Measurements from ENCODE around the gene DCAF8L1.
"Not testable (repeated sequence)": the region's sequence is repeated elsewhere in the genome, so short reads cannot be mapped to it uniquely, and the experiment has no call there.

Gene DCAF8L1

DNA sequence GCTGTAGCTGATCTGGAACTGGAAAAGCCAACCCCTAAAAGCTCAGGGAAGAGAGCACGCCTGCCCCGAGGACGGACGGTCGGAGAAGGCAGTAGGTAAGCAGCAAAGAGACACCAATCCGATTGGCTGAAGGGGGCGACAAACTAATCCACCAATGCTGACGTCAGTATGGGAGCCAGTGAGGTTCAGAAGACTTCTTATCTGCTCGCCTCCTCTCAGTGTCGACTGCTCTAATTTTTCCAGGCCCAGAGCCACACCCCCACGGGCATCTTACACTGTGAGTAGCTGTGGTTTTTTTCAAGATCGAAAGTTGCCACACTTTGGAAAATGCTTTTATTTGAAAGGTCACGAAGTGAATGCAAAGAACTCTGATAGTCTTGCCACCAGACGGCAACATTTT lies at the start of gene DCAF8L1:
TSS of gene DCAF8L1 (minus strand) at position 101 of the 400 bp plus-strand sequence. CDS start 115 bp downstream, outside the sequence.
- no peak for DNase-seq

DNA sequence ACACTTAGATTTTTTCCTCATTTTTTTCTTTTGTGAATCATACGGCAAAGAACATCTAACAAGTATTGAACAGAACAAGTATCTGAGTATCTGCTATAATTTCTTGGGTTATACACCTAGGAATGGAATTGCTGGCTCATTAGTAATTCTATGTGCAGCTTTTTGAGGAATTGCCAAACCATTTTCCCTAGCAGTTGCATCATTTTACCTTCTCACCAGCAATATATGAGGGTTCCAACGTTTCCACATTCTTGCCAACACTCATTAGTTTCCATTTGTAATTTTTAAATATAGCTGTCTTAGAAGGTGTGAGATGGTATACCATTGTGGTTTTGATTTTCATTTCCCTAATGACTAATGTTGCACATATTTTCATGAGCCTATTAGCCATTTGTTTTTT lies 41.1 kb upstream of the DCAF8L1 start:
- no peak for DNase-seq

DNA sequence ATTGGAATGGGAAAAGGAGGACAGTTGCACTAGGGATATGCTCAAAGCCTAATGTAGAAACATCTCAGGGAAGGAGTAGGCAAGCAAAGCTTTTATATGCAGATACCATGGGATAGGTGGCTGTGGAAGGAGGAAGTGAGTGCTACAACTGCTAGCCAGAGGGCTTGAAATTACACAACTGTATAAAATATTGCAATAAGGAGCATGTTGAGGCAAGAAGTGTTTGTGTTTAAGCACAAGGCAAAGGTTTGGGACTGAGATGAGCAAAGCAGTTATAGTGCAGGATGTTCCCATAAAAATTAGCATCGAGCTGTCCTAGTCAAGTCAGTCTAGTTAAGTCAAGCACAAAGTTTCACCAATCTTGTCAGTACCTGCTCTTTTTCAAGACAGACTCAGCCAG lies 35.6 kb upstream of the DCAF8L1 start:
- DNase-seq: no peak

DNA sequence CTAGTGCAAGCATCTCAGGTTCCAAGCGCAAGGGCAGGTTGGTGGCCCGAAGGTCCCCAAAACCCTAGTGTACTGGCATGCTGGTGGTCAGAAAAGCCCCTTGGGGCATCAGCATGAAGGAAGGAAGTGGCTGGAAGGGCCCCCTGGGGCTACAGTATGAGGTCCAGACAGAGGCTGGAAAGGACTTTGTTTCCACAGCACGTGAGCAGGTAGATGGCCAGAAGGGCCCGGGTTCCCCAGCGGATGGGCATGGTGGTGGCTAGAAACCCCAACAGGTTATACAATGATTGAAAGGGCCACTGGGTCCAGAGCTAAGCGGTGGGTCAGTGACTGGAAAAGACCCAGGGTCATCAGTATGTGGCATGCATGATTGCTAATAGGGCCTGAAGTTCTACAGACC lies 34.7 kb upstream of the DCAF8L1 start:
- DNase-seq: no peak

DNA sequence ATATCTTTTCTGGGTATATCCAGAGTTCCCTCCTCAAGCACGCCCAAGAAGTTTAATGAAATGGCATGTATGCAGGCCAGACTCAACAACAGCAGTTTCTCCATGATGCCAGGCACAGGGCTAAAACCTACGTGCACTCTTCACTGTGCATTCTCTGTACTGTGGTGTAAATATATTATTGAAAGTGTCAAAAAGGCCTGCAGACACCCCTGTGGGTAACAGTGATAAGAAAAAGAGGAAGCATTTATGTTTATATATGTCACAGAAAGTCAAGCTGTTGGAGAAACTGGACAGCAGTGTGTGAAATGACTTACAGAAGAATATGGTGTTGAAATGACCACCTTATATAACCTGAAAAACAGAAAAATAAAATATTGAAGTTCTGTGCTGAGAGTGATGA lies 29.6 kb upstream of the DCAF8L1 start:
- DNase-seq: no peak

DNA sequence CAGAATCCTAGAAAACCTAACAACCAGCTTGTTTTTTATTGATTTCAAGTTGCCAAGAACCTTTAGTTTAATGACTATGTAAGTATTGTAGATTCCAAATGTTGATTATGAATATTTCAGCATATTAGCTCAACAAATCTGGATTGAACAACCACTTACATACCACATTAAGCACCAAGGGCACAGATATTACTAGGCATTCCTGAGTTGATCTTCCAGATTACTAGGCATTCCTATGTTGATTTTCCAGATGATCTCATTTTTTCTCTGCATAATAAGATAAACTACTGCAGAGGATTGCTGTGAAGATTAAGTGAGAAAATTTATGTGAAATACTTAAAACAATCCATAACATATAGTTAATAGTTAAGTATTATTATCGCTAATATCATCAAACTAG lies 17.4 kb upstream of the DCAF8L1 start:
- no peak for DNase-seq

DNA sequence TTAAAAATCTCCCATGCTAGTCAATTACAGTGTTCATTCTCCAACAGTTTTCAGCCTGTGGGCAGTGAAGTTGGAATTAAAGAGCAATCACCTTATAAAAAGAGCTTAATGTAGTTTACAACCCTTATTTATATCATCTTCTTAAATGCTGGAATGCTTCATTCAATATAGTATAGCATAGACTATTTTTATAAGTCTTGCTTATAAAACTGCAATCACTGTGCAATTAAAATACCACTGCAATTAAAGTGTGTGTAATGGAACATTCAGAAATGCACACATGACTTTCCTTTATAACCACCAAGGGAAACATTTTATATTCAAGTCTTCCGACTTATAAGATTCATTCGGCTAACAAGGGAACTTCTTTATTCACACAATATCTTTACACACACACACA lies 16.4 kb upstream of the DCAF8L1 start:
- DNase-seq: no peak

DNA sequence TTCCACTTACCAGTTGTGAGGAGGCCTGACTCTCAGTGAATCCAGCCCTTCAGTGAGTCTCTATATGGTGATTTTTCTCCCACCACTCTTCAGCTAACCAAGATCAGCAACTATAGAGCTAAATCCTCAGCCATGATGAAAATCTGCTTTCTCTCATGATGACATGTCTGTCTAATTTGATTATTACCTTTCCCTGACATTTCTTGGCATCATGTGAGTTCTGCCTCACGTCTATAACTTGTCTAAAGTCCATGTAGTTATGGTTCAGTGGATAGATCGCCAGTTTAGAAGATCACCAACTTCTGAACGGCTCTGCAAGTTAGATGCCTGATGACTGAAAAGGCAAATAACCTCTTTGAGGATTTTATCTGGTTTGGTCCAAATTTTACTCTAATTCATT lies 14.9 kb upstream of the DCAF8L1 start:
- DNase-seq: no peak

DNA sequence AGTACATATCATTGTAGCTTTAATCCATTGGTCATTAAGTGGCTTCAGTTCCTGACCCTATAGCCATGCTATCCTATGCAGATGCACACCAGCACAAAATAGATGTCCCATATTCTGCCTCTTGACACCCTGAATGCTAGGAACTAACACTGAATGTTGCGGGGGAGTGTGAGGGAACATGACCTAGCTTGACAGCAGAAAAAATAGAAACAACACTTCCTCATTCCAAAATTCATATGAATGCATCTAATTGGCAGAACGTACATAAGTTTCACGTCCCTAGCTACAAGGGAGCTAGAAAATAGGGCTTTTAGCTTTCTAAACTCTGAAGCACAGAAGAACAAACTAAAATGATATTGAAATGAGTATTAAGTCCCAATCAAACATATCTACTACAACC lies 14.4 kb upstream of the DCAF8L1 start:
- no peak for DNase-seq

DNA sequence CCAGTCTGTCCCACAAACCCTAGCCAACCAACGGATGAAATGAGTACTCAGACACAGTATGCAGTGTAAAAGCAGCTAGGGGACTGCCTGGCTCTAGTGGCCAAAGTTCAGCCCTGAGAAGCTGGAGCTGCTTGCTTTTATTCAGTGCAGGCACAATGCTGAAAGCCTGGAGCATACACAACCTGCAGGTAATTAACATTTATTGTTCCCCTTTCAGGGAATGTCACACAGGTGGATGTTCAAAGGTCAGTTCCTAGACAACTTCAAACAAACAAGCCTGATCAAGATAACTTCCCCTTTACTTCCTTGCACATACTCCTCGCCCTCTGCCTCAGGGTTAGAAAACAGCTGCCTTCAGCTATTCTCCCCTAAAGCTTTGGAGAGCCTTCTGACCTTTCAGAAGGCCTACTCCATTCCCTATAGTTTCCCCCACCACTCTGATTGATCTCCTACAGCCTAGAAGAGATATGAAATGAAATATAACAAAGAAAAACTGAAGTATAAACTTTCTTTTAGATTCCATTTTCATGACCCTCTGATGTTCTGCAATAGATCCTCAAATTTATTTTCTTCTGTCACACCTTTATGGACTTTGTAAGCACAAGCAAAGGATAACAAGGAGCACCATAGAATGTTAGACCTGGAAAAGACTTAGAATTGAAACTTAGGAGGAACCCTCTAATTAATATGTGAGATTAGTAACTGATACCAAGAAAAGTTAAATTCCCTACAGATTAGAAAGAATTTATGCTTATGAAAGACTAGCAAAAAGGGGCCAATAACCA lies 6.8 kb upstream of the DCAF8L1 start:
- DNase-seq: no peak

DNA sequence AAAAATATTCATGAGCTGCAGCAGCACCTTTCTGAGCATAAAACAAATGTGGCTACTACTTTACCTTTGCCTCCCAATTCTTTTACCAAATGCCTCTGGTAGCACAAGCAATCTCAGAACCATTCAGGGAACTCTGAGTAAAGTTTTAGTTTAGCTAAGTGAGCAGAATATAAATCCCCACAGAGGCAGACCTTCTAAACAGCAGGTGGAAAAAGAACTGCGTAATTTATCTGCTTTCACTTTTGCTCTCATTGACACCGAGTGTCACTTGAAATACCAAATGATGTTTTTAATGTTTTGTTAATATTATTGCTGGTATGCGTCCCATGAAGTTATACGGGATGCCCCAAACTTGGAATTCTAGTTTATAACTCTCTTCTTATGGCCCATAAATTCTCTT lies 4.3 kb downstream of the DCAF8L1 start:
- DNase-seq: not testable (repeated sequence)

DNA sequence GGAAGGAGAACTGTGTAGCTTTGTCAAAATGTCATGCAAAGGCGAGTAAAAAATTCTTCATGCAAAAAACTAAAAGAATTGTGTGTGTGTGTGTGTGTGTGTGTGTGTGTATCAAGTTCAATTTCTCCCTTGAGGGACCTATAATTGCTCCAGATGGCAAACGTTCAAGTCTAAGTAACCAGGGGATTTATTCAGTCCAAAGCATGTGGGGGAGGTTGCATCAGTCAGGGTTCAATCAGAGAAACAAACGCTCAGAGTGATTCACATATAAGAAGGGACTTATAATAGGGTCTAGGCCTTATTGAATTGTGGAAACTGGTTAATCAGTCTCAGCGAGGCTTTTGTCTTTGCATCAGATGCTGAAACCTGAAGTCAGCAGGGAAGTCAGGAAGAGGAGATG lies 5.0 kb downstream of the DCAF8L1 start:
- DNase-seq: no peak

DNA sequence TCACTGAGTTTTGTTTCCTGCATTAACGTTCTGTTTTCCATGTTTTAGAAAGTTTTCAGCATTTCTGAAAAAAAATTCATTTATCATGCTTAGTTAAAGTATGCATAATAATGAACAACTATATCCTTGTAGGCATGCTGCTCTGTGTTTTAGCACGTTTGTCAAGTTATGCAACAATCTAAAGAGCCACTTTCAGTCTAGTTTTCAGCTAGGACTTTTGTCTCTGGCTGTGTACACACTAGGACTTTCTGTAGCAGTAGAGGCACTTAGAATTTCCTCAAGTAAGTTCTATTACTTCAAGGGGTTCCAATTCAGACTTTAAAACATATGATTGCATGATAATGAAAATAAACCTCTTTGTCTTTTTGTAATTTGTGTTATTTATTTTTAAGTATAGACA lies 12.4 kb downstream of the DCAF8L1 start:
- DNase-seq: no peak

DNA sequence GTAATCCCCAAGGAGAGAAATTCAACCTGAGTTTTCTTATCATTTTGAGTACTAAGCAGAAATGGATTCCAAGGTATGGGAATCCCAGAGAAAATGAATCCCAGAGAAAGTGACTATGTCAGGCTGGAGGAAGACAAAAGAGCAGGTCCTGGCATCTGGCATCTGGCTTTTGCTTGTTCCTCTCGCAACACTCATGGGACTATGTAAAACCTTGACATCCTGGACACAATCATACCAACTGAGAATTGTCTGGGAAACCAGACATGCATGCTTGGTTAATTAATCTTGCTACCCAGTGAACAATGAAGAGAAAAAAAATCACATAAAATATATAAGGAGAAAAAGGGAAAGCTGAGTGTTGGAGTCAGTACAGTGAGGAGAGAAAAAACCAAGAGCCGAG lies 12.9 kb downstream of the DCAF8L1 start:
- DNase-seq: no peak

DNA sequence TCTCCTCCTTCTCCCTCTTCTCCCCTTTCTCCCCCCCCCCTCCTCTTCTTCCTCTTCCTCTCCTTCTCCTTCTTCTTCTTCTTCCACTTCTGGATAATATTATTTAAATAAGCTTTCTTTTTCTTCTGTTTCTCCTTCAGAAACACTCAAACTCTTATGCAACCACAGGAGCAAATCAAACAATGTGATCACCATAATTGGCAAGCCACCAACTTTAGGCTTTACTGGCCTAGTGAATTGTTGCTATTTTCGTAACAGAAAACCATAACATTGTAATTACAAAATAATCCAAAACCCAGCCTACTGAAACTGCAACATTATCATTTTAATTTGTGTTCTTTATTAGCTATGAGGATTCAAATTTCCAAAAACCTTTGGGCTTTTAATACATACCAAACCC lies 14.3 kb downstream of the DCAF8L1 start:
- no peak for DNase-seq

DNA sequence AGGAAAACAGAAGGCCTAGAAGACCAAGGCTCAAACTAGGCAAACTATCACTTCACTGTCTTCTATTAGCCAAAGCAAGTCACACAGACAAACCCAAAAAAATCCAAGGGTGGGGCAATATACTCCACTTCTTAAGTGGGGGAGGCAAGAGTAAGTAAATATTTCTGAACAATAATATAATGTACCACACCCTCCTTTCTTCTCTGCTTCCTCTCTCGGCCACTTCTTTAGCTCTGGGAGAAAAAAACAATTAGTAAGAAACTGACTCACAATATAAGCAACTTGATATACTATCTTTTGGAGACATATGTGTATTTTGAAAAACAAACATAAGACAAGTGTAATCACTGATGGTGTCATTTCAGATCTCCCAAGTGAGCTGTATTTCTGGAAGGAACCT lies 14.8 kb downstream of the DCAF8L1 start:
- DNase-seq: no peak

DNA sequence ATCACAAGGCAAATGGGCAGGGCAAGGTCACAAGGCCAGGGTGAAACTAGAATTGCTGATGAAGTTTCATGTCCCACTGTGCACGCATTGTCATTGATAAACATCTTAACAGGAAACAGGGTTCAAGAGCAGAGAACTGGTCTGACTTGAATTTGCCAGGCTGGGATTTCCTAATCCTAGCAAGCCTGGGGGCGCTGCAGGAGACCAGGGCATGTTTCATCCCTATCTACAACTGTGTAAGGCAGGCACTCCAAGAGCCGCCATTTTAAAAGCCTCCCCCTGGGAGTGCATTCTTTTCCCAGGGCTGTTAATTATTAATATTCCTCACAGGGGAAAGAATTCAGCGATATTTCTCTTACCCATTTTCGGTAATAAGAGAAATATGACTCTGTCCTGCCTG lies 15.9 kb downstream of the DCAF8L1 start:
- not testable (repeated sequence) for DNase-seq

DNA sequence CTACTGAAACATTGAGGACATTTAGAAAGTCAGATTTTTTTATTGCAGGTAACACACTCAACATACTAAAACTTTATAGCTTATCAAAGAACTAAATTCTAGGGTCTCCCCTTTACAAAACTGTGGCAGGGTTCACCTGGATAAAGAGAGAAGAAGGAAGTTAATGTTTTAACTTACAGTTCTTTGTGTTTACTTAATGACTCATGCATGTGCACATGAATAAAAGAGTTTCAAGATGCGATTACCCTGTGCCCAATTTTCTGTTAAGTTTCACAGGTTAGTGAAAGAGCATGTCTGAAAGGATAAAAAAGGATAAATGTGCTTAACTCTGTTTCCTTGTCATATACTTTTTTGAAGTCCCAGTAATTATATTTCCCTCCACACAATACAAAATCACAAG lies 16.8 kb downstream of the DCAF8L1 start:
- DNase-seq: no peak

DNA sequence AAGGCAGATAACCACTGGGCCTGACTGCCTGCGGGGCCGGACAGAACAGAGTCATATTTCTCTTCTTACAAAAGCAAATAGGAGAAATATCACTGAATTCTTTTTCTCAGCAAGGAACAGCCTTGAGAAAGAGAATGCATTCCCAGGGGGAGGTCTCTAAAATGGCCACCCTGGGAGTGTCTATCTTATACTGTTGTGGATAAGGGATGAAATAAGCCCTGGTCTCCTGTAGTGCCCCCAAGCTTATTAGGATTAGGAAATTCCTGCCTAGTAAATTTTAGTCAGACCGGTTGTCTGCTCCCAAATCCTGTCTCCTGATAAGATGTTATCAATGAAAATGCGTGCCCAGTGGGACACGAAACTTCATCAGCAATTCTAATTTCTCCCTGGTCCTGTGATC lies 20.8 kb downstream of the DCAF8L1 start:
- DNase-seq: not testable (repeated sequence)

DNA sequence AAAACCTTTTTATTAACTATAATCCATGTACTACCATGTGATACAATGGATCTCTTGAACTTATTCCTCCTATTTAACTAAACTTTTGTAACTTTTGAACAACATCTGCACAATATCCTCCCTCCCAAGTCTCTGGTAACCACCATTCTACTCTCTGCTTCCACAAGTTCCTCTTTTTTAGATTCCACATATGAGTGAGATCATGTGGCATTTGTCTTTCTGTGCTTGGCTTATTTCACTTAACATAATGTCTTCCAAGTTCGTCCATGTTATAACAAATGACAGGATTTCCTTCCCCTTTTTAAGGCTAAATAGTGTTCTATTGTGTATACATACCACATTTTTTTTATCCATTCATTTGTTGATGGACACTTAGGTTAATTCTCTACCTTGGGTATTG lies 28.1 kb downstream of the DCAF8L1 start:
- no peak for DNase-seq

DNA sequence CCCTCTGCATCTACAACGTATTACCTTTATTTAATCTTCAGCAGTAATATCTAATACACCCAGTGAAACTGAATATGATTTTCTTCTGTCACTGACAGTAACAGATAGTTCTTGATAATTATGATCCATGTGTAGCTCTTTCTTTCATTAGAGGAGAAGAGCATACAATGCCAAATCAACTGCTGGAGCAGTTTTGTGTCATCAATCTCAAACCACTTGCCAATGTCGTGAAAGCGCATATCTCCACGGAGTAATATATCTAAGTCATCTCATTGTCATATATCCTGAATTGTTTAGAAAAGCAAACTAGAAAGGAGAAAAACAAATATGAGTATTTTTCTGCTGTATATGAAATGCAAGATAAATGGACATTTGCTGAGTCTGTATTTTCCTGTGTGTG lies 47.9 kb downstream of the DCAF8L1 start:
- no peak for DNase-seq
